Prostate gland (tissue), 2 donors: ENCODE results near the gene HARBI1. TPM values are rescaled to one million over a fixed set of nuclear protein-coding genes. Genes with fewer than 3 reads are reported as not detected.

Experiments used
- DNase-seq: peaks from one replicate; pipeline ENCODE4 v3.0.0-alpha.2; 2019; ENCODE audit warnings: low spot score
- H3K27ac ChIP-seq, 2 donors: fragments of 200-600 bp; sonication (generic); 2 replicates each; pipeline ENCODE4 v1.5.1; 2017 to 2019
- H3K27me3 ChIP-seq: fragments of 200-600 bp; sonication (generic); replicated peaks from 2 replicates; pipeline ENCODE4 v1.5.1; 2019; ENCODE audit not compliant: insufficient read depth
- H3K36me3 ChIP-seq, 2 donors: fragments of 200-600 bp; sonication (generic); 1 replicate in 1 of 2; 2 replicates in 1 of 2; pipeline versions ENCODE4 v1.5.1 to v1.8.1; 2017 to 2019
- H3K4me1 ChIP-seq: fragments of 200-600 bp; sonication (generic); replicated peaks from 2 replicates; pipeline ENCODE4 v1.5.1; 2019
- H3K4me3 ChIP-seq, 2 donors: fragments of 200-600 bp; sonication (generic); 2 replicates each; pipeline ENCODE4 v1.5.1; 2017 to 2019
- H3K9me3 ChIP-seq: fragments of 200-600 bp; sonication (generic); 2 replicates; pipeline ENCODE4 v1.5.1; 2017
- CTCF ChIP-seq, 4 experiments: fragments of 200-600 bp in 2 of 4; fragments of 450-650 bp in 2 of 4; sonication (generic) in 2 of 4; IDR thresholded peaks; 1 replicate in 3 of 4; 2 replicates in 1 of 4; pipeline ENCODE4 v1.5.1; 2016 to 2019; ENCODE audit warnings: antibody characterized with exemption in 4 of 4, mild to moderate bottlenecking in 2 of 4, moderate library complexity in 2 of 4
- POLR2A ChIP-seq: fragments of 450-650 bp; IDR thresholded peaks from one replicate; pipeline ENCODE4 v1.6.1; 2016; ENCODE audit warnings: antibody characterized with exemption, mild to moderate bottlenecking
- POLR2AphosphoS5 ChIP-seq: sonication (generic); formaldehyde crosslinking; IDR thresholded peaks from one replicate; pipeline ENCODE4 v1.6.1; 2017; ENCODE audit warnings: antibody characterized with exemption
- WGBS: methylation state at CpG from one replicate; pipeline ENCODE4 v1.1.5; 2018; 5-methylcytosine and 5-hydroxymethylcytosine counted together
- intact Hi-C: fragments of 100-400 bp; cut with DNase I; formaldehyde crosslinking; loops from one replicate; pipeline ENCODE4 v1.14.2; 2022
- total RNA-seq, 2 donors: library from RNA; depleted of rRNA; stranded (reverse); fragments of >200 nt; gene quantifications; one replicate each; pipeline ENCODE4 v1.1.0, GENCODE V29; 2016

The HARBI1 gene
- total RNA-seq, 2 donors from 2014 or later = 3.1 to 4.1 TPM

DNA sequence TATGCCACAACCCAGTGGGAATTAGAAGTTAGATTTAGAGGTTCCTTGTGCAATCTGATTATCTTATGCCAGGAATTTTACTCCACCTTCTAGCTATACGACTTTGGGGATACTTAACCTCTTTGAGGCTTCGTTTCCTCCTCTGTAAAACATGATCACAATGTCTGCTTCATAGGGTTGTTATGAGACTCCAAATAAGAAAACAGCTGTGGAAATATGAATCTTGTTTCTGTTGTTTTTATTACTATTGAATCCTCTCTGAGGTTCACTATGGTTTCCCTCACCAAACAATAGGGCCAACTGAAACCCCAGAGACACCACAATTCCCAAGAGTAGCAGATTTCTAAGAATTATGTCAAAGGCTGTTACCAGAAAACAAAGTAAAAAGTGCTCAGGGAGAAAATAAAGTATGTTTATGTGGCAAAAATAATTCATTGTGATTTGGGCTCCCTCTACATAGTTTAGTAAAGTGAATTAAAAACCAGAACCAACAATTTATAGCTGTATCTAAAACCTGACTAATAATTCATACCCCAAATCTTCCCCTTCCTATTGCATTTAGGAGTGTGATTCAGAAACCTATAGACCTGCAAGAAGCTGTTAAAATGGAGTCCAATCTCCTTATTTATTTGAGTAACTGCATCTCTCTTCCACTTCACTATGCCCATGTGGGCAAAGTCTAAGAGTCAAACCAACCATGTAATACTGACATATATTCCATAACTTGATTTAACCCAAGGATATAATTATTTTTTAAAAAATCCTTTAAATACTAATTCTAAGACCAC lies 61.6 kb downstream of the HARBI1 start:
- H3K27me3 ChIP-seq = no peaks in the 10 kb centered on the region
- H3K4me1 ChIP-seq = no peaks in the 10 kb centered on the region
- peak overlapping the region; percentile 66 to 79 for H3K27ac ChIP-seq
- WGBS = 31% methylated on average over 2 of the region's 2 CpGs
- intact Hi-C loops = no loop called here
- no peak overlapping the region for H3K4me3 ChIP-seq
- TF ChIP-seq POLR2A (no peak), POLR2AphosphoS5 (no peak), CTCF (IDR thresholded peaks at IDR 0.05) (no peak)
- DNase-seq = no peak
- no peaks in the 10 kb centered on the region for H3K9me3 ChIP-seq
- H3K36me3 ChIP-seq = no peaks in the 10 kb centered on the region

- H3K4me1 ChIP-seq = no peaks in the 10 kb centered on the region
- H3K27me3 ChIP-seq = no peaks in the 10 kb centered on the region
- no peaks in the 10 kb centered on the region for H3K9me3 ChIP-seq
- 35% methylated on average over 5 of the region's 5 CpGs for whole genome bisulfite sequencing
- peak; percentile 56 for DNase-seq
- no peak overlapping the region for H3K4me3 ChIP-seq
- peak overlapping the region; percentile 66 to 79 for H3K27ac ChIP-seq
- TF ChIP-seq POLR2AphosphoS5 = peak; percentile 86
- no peak for TF ChIP-seq CTCF (IDR thresholded peaks at IDR 0.05)
- intact Hi-C loops = no loop called here
- no peaks in the 10 kb centered on the region for H3K36me3 ChIP-seq
Observed at GRCh38 chr11:46554213-46555147, 62.5 kb downstream of the HARBI1 start.

DNA sequence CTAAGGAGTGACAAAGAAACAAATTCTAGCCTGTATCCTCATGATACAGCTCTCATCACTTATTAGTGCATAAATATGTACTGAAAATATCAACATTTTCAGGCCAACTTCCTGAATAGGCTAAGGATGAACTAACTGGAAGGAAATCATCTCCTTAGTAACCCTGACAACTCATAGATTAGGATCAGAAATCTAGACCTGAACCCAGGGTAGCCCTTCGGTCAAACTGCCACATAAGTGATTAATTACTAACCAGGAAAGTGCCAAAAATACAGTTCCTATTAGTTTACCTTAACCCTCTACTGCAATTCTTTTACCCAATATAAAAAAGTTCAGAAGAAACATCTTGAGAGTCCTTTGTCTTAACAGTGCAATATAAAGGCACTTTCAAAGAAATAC lies 63.2 kb downstream of the HARBI1 start:
- TF ChIP-seq POLR2A (no peak), CTCF (IDR thresholded peaks at IDR 0.05) (no peak), POLR2AphosphoS5 (no peak)
- no peaks in the 10 kb centered on the region for H3K9me3 ChIP-seq
- intact Hi-C loops = no loop called here
- H3K36me3 ChIP-seq = no peaks in the 10 kb centered on the region
- no peaks in the 10 kb centered on the region for H3K27me3 ChIP-seq
- no peak for DNase-seq
- no peaks in the 10 kb centered on the region for H3K4me1 ChIP-seq
- peak overlapping the region; percentile 66 to 79 for H3K27ac ChIP-seq
- H3K4me3 ChIP-seq = no peak overlapping the region
- 3% methylated on average over 1 of the region's 1 CpG for WGBS

Other genes starting within 250 kb of the HARBI1 start
- gene MDK, start 235.6 kb downstream of the HARBI1 start, total RNA-seq = 100 to 1,000 TPM in 1 of 2 donors, 10 to 100 TPM in 1; 71.6 to 164 TPM
- gene CHRM4, start 225.5 kb downstream of the HARBI1 start, total RNA-seq = 1 to 10 TPM in 1 of 2 donors, not detected in 1; 2.8 TPM
- 10 to 100 TPM; 56.2 to 60.7 TPM for gene AMBRA1, start 23.2 kb downstream of the HARBI1 start, total RNA-seq
- 100 to 1,000 TPM in 1 of 2 donors, 10 to 100 TPM in 1; 54.3 to 172 TPM for gene ATG13, start 326 bp upstream of the HARBI1 start, total RNA-seq
- gene ARHGAP1, start 83.4 kb upstream of the HARBI1 start, total RNA-seq = 10 to 100 TPM; 73.2 to 94.5 TPM
- gene ZNF408, start 83.8 kb upstream of the HARBI1 start, total RNA-seq = 10 to 100 TPM in 1 of 2 donors, 1 to 10 TPM in 1; 9.9 to 17.8 TPM
- gene F2, start 102.0 kb upstream of the HARBI1 start, total RNA-seq = 1 to 10 TPM in 1 of 2 donors, not detected in 1; 1.8 TPM
- gene CKAP5, start 229.1 kb upstream of the HARBI1 start, total RNA-seq = 10 to 100 TPM; 31.6 to 58.8 TPM